Measurements from ENCODE around the gene FUT8. TPM values are rescaled to one million over a fixed set of nuclear protein-coding genes. Genes with fewer than 3 reads are reported as not detected.

The FUT8 gene
- total RNA-seq, 1 donor, result 165 TPM

DNA sequence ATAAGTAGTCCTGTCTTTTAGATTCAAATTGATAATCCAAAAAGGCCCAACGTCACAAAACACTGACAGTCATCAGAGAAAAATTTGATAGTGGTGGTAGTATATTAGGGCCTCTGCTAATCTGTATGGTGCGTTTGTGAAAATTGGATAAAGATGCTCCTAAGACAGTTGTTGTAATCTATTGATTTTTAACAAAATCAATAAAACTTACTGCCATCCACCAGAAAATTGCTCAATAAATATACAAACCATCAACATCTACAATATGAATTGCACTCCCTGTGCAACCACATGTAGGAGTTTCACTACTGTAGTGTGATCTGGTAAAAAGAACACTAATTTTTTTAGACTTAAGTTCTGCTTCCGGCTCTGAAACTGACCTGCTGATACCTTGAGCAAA is 336.8 kb downstream of the FUT8 start:
- H3K4me3 ChIP-seq (ENCODE audit: low read depth, low read length), result no peak overlapping the region
- DNase-seq (ENCODE audit: low read depth), result no peak
- TF ChIP-seq, protein P1, sequence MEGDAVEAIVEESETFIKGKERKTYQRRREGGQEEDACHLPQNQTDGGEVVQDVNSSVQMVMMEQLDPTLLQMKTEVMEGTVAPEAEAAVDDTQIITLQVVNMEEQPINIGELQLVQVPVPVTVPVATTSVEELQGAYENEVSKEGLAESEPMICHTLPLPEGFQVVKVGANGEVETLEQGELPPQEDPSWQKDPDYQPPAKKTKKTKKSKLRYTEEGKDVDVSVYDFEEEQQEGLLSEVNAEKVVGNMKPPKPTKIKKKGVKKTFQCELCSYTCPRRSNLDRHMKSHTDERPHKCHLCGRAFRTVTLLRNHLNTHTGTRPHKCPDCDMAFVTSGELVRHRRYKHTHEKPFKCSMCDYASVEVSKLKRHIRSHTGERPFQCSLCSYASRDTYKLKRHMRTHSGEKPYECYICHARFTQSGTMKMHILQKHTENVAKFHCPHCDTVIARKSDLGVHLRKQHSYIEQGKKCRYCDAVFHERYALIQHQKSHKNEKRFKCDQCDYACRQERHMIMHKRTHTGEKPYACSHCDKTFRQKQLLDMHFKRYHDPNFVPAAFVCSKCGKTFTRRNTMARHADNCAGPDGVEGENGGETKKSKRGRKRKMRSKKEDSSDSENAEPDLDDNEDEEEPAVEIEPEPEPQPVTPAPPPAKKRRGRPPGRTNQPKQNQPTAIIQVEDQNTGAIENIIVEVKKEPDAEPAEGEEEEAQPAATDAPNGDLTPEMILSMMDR (IDR thresholded peaks at IDR 0.05; ENCODE audit: insufficient read depth, low read length), result no peak

DNA sequence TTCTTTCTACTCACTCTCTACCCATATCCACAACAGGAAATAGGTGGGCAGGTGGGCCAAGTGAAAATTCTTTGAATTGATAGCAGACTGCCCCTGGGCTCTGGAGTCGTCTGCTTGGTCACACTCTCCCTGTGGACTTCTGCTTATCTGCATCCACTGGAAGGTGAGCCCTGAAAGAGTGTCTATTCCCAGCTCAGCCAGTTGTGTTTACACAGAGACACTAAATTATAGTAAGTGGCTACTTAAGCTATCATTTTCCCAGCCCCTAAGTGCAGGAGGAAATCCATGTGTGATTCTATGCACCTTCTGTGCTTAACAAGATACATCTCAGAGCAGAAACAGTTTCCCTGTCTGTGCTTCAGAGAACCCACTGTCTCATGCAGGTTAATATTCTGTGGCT is 338.4 kb downstream of the FUT8 start:
- DNase-seq (ENCODE audit: low read depth), result no peak
- TF ChIP-seq, protein P1 (IDR thresholded peaks at IDR 0.05; ENCODE audit: insufficient read depth, low read length), result no peak
- no peak overlapping the region for H3K4me3 ChIP-seq (ENCODE audit: low read depth, low read length)

DNA sequence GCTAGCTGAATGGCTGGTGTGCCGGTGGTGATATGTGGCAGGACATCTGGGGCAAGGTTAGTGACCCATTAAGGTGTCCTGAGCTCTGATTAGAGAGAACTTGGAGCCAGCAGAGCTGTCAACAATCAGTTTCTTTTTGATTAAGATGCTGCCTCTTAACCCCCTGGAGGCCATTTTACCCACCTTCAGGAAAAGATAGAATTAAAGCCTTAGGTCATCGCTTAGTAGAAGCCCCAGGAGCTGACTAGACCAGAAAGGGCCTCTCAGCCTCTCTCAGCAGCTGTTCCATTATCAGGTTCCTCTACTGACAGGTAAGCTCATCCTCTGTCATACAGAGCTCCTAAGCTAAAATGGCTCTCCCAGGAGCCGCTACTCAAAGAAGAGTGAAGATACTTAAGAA is 339.0 kb downstream of the FUT8 start:
- TF ChIP-seq, protein P1 (IDR thresholded peaks at IDR 0.05; ENCODE audit: insufficient read depth, low read length), result no peak
- no peak for DNase-seq (ENCODE audit: low read depth)
- no peak overlapping the region for H3K4me3 ChIP-seq (ENCODE audit: low read depth, low read length)

DNA sequence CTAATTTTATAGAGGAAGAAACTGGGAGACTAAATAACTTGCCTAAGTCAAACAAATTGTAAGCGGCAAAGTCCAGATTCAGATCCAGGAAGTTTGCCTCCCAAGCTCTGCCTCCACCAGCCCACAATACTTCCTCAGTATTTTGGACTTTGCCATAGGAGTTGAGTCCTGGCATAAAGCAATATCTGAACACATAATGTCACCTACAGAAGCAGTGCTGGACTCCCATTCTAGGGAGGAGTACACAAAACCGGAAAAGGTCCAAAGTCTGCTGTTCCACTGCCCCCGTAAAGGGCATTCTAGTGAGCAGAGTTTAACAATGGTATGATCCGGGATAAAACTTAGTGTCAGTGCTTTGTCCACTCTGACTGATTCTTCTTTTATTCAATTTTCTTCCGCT is 340.5 kb downstream of the FUT8 start:
- TF ChIP-seq, protein P1 (IDR thresholded peaks at IDR 0.05; ENCODE audit: insufficient read depth, low read length), result no peak
- no peak for DNase-seq (ENCODE audit: low read depth)
- H3K4me3 ChIP-seq (ENCODE audit: low read depth, low read length), result no peak overlapping the region

DNA sequence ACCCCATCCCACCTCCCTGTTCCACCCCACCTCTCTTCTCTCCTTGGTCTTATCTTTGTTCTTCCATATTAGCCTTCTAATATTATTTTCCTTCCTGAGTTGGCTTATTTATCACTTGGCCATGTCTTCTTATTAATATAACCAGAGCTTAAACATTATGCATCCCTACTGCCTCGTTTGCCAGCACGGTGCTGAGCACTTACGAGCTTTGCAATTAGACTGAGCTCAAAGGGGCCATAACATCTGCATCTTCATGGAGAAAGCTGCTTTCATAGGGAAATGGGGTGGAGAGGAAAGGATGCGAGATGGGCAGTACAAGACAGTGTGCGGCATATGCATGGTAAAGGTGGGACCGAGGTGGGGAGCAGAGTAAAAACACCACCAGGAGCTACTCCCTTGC is 342.8 kb downstream of the FUT8 start:
- no peak overlapping the region for H3K4me3 ChIP-seq (ENCODE audit: low read depth, low read length)
- TF ChIP-seq, protein P1 (IDR thresholded peaks at IDR 0.05; ENCODE audit: insufficient read depth, low read length), result no peak
- no peak for DNase-seq (ENCODE audit: low read depth)

DNA sequence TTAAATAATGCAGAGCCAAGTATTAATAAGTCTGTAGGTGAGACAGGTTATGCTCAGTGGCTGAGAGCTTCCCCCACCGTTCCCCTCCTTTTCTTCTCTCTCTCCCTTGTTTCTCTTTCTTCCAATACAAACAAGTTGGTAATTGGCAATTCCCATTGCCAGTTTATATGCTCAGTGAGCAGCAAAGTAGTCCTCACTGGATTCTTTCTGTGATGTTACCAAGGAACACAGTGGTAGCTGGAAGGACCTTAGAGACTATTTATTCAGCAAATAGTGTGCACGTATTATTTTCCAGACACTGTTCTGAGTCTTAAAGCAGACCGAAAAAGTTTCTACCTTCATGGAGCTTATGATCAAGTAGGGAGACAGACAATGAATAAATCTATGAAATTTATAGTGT is 344.4 kb downstream of the FUT8 start:
- no peak overlapping the region for H3K4me3 ChIP-seq (ENCODE audit: low read depth, low read length)
- no peak for DNase-seq (ENCODE audit: low read depth)
- TF ChIP-seq, protein P1 (IDR thresholded peaks at IDR 0.05; ENCODE audit: insufficient read depth, low read length), result no peak

DNA sequence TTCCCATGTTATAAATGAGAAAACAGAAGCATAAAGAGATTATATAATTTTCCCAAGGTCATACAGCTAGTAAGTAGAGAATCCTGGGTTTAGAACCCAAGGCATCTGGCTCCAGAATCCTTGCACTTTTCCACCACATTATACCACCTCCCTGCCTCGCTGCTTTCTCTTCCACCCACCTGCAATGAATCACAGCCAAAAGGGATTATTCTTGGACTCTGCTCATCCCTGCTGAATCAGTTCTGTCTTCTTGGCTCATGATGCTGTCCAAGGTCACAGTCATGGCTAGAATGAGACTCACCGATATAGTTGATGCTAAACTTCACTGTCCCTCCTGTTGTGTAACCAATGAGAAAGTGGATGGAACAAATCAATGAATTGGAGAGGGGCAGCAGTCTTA is 356.6 kb downstream of the FUT8 start:
- DNase-seq (ENCODE audit: low read depth), result no peak
- TF ChIP-seq, protein P1 (IDR thresholded peaks at IDR 0.05; ENCODE audit: insufficient read depth, low read length), result no peak

More for the DNA sequence above, 356.6 kb downstream of the FUT8 start:
- H3K4me3 ChIP-seq (ENCODE audit: low read depth, low read length), result no peak overlapping the region
